Astrocyte (in vitro differentiated cells and primary cell): ENCODE measurements around the gene ABHD17A. TPM values are rescaled to one million over a fixed set of nuclear protein-coding genes. Genes with fewer than 3 reads are reported as not detected.
A peak's percentile ranks its signal among the peaks of the same experiment; 100 is the strongest.
"Not testable (repeated sequence)": the region's sequence is repeated elsewhere in the genome, so short reads cannot be mapped to it uniquely, and the experiment has no call there.

ENCODE experiments used
- DNase-seq: peaks from one replicate; pipeline ENCODE4 v3.0.0-alpha.2; 2010; ENCODE audit warnings: low read depth
- FAIRE-seq: peaks from 2 replicates; lab custom pipeline; 2011; peaks lifted over from hg19 to GRCh38; lab: Jason Lieb, UNC
- H2AFZ ChIP-seq: 2 replicates; pipeline ENCODE4 v1.6.0; 2012; ENCODE audit warnings: low read depth, low read length, inconsistent platforms
- H3K27ac ChIP-seq: 2 replicates; pipeline ENCODE4 v1.5.1; 2011; ENCODE audit warnings: low read depth, low read length, inconsistent platforms
- H3K27me3 ChIP-seq: 2 replicates; pipeline ENCODE4 v1.6.0; 2011; ENCODE audit warnings: low read length, inconsistent platforms; ENCODE audit not compliant: insufficient read depth
- H3K36me3 ChIP-seq: 2 replicates; pipeline ENCODE4 v1.5.1; 2011; ENCODE audit warnings: low read length, inconsistent platforms; ENCODE audit not compliant: insufficient read depth
- H3K4me1 ChIP-seq: 2 replicates; pipeline ENCODE4 v1.5.1; 2011; ENCODE audit warnings: low read length, inconsistent platforms; ENCODE audit not compliant: insufficient read depth
- H3K4me2 ChIP-seq: 2 replicates; pipeline ENCODE4 v1.6.0; 2012; ENCODE audit warnings: low read length, inconsistent platforms
- H3K4me3 ChIP-seq: 2 replicates; pipeline ENCODE4 v1.5.1; 2011; ENCODE audit warnings: low read depth, mild to moderate bottlenecking, low read length, inconsistent platforms; ENCODE audit not compliant: insufficient read depth
- H3K79me2 ChIP-seq: 2 replicates; pipeline ENCODE4 v1.6.0; 2012; ENCODE audit warnings: mild to moderate bottlenecking, low read length, inconsistent platforms; ENCODE audit not compliant: insufficient read depth
- H3K9ac ChIP-seq: 2 replicates; pipeline ENCODE4 v1.6.0; 2012; ENCODE audit warnings: mild to moderate bottlenecking, low read length, inconsistent platforms
- H3K9me3 ChIP-seq: 2 replicates; pipeline ENCODE4 v1.5.1; 2012; ENCODE audit warnings: low read depth, mild to moderate bottlenecking, low read length, inconsistent platforms; ENCODE audit not compliant: insufficient read depth
- H4K20me1 ChIP-seq: 2 replicates; pipeline ENCODE4 v1.6.0; 2012; ENCODE audit warnings: low read length, inconsistent platforms; ENCODE audit not compliant: insufficient read depth
- H3K27ac Mint-ChIP-seq: one replicate; pipeline ENCODE4 v1.8.0; 2021; ENCODE audit warnings: mild to moderate bottlenecking, mixed read lengths; ENCODE audit not compliant: unreplicated experiment
- H3K27me3 Mint-ChIP-seq: one replicate; pipeline ENCODE4 v1.8.0; 2021; ENCODE audit warnings: low read depth, mixed read lengths; ENCODE audit not compliant: unreplicated experiment
- H3K36me3 Mint-ChIP-seq: one replicate; pipeline ENCODE4 v1.8.0; 2021; ENCODE audit warnings: low read depth, mixed read lengths; ENCODE audit not compliant: unreplicated experiment
- H3K4me1 Mint-ChIP-seq: one replicate; pipeline ENCODE4 v1.8.0; 2021; ENCODE audit warnings: low read depth, mixed read lengths; ENCODE audit not compliant: unreplicated experiment
- H3K4me3 Mint-ChIP-seq: one replicate; pipeline ENCODE4 v1.8.0; 2021; ENCODE audit warnings: mild to moderate bottlenecking, moderate library complexity, mixed read lengths; ENCODE audit not compliant: unreplicated experiment
- H3K9me3 Mint-ChIP-seq: one replicate; pipeline ENCODE4 v1.8.0; 2021; ENCODE audit warnings: mild to moderate bottlenecking, mixed read lengths; ENCODE audit not compliant: unreplicated experiment
- EZH2 ChIP-seq: IDR thresholded peaks from 2 replicates; pipeline ENCODE4 v1.6.1; 2012; ENCODE audit warnings: mild to moderate bottlenecking, low read length, inconsistent platforms; ENCODE audit not compliant: insufficient read depth
- total RNA-seq: library from RNA; stranded (reverse); gene quantifications from 2 replicates; pipeline ENCODE4 v1.2.1, GENCODE V29; 2021
- TF ChIP-seq, protein P1 (sequence below): IDR thresholded peaks from 2 replicates; pipeline ENCODE4 v1.5.1; 2011; ENCODE audit warnings: low read depth, mild to moderate bottlenecking, inconsistent platforms, low read length, moderate library complexity; ENCODE audit not compliant: insufficient read depth

Gene ABHD17A
- total RNA-seq, 1 donor from 2014 or later, result 56.7 TPM

- Histone ChIP-seq H3K36me3 (no peaks in the 10 kb centered on the region), H3K79me2 (no peaks in the 10 kb centered on the region), H2AFZ (no peak overlapping the region), H3K9ac (no peak overlapping the region), H3K4me1 (peaks cover 8% of the 10 kb centered on the region), H3K27me3 (no peaks in the 10 kb centered on the region), H3K4me3 (no peak overlapping the region), H3K9me3 (no peaks in the 10 kb centered on the region), H3K4me2 (no peak overlapping the region), H4K20me1 (no peaks in the 10 kb centered on the region), H3K27ac (no peak overlapping the region)
- Mint-ChIP-seq H3K4me3 (no peak overlapping the region), H3K4me1 (peaks cover 2% of the 10 kb centered on the region), H3K9me3 (no peaks in the 10 kb centered on the region), H3K27ac (no peak overlapping the region), H3K27me3 (no peaks in the 10 kb centered on the region), H3K36me3 (no peaks in the 10 kb centered on the region)
- TF ChIP-seq, protein P1, sequence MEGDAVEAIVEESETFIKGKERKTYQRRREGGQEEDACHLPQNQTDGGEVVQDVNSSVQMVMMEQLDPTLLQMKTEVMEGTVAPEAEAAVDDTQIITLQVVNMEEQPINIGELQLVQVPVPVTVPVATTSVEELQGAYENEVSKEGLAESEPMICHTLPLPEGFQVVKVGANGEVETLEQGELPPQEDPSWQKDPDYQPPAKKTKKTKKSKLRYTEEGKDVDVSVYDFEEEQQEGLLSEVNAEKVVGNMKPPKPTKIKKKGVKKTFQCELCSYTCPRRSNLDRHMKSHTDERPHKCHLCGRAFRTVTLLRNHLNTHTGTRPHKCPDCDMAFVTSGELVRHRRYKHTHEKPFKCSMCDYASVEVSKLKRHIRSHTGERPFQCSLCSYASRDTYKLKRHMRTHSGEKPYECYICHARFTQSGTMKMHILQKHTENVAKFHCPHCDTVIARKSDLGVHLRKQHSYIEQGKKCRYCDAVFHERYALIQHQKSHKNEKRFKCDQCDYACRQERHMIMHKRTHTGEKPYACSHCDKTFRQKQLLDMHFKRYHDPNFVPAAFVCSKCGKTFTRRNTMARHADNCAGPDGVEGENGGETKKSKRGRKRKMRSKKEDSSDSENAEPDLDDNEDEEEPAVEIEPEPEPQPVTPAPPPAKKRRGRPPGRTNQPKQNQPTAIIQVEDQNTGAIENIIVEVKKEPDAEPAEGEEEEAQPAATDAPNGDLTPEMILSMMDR, result no peak
- TF ChIP-seq EZH2, result no peak
- FAIRE-seq, result no peak
- no peak for DNase-seq
These were observed 8.5 kb upstream of the ABHD17A start for GRCh38 chr19:1893791-1894190.

DNA sequence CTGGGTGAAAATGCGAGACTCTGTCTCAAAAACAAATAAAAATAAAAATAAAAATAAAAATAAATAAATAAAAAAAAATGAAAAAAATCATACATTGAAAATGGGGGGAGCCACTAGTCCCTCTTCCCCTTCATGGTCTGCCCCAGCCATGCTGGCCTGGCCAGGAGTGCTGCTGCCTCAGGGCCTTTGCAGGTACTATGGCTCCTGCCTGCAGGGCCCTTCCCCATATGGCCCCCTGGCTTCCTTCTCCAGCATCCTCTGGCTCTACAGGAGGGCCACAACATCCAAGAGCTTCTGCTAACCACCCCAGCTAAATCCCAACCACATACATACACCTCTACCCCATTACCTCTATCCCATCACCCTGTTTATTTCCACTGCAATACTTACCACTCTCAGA, 4.6 kb upstream of the ABHD17A start:
- Mint-ChIP-seq H3K9me3 (no peaks in the 10 kb centered on the region), H3K36me3 (no peaks in the 10 kb centered on the region), H3K4me3 (no peak overlapping the region), H3K27me3 (no peaks in the 10 kb centered on the region), H3K4me1 (no peaks in the 10 kb centered on the region), H3K27ac (no peak overlapping the region)
- Histone ChIP-seq H3K36me3 (no peaks in the 10 kb centered on the region), H3K27me3 (no peaks in the 10 kb centered on the region), H3K79me2 (peaks cover 3% of the 10 kb centered on the region), H3K9me3 (no peaks in the 10 kb centered on the region), H3K4me1 (peaks cover 4% of the 10 kb centered on the region), H3K27ac (no peak overlapping the region), H4K20me1 (peaks cover 1% of the 10 kb centered on the region), H3K4me2 (no peak overlapping the region), H3K4me3 (no peak overlapping the region), H3K9ac (no peak overlapping the region), H2AFZ (no peak overlapping the region)
- no peak for DNase-seq
- TF ChIP-seq, protein P1, result no peak
- TF ChIP-seq EZH2, result no peak
- FAIRE-seq, result no peak

DNA sequence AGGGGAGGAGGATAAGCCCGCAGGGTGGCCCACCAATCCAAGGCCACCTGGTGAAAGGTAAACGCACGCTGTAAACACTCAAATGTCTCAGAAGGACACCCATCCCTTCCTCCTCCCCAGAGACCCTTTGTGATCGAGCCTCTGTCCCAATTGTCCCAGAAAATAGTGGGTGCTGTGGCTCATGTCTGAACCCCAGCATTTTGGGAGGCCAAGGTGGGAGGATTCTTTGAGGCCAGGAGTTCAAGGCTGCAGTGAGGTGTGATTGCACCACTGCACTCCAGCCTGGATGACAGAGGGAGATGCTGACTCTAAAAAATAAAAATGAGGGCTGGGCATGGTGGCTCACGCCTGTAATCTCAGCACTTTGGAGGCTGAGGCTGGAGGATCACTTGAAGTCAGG, 3.1 kb upstream of the ABHD17A start:
- Histone ChIP-seq H3K27ac (no peak overlapping the region), H4K20me1 (peaks cover 16% of the 10 kb centered on the region), H3K27me3 (no peaks in the 10 kb centered on the region), H3K79me2 (peaks cover 18% of the 10 kb centered on the region), H2AFZ (no peak overlapping the region), H3K36me3 (no peaks in the 10 kb centered on the region), H3K9me3 (no peaks in the 10 kb centered on the region), H3K4me3 (no peak overlapping the region), H3K9ac (no peak overlapping the region), H3K4me2 (no peak overlapping the region), H3K4me1 (peaks cover 14% of the 10 kb centered on the region)
- Mint-ChIP-seq H3K27ac (no peak overlapping the region), H3K4me1 (peaks cover 9% of the 10 kb centered on the region), H3K36me3 (no peaks in the 10 kb centered on the region), H3K4me3 (no peak overlapping the region), H3K27me3 (no peaks in the 10 kb centered on the region), H3K9me3 (no peaks in the 10 kb centered on the region)
- FAIRE-seq (no peak), DNase-seq (no peak)
- TF ChIP-seq, protein P1, result no peak
- no peak for TF ChIP-seq EZH2

- Histone ChIP-seq H3K79me2 (peaks cover 36% of the 10 kb centered on the region), H4K20me1 (peaks cover 34% of the 10 kb centered on the region), H3K4me1 (peaks cover 26% of the 10 kb centered on the region)
- not testable (repeated sequence) for H3K4me2 ChIP-seq, H3K9me3 Mint-ChIP-seq, H3K36me3 Mint-ChIP-seq, H3K36me3 ChIP-seq, FAIRE-seq, H3K27me3 ChIP-seq, H3K27ac ChIP-seq, H3K9me3 ChIP-seq, H2AFZ ChIP-seq, H3K4me3 ChIP-seq, DNase-seq, H3K27ac Mint-ChIP-seq, H3K9ac ChIP-seq, H3K27me3 Mint-ChIP-seq
- Mint-ChIP-seq H3K4me1 (peaks cover 22% of the 10 kb centered on the region), H3K4me3 (peak overlapping the region; percentile 82)
These were observed 1.1 kb upstream of the ABHD17A start for GRCh38 chr19:1886360-1886759.
